Stimulated activated memory B cell treated with anti-CD40 and anti-IgM and Interleukin-4, amounts not matched to agents 10 μg/mL and 1 μg/mL and 100 μg/mL, for 72 hours (primary cell): ENCODE results near the gene SFTPA1.
"Not testable (repeated sequence)": the region's sequence is repeated elsewhere in the genome, so short reads cannot be mapped to it uniquely, and the experiment has no call there.

Source experiments
- ATAC-seq: fragments of 150-1000 bp; cut with Tn5 transposase; 2 replicates; pipeline ENCODE4 v1.10.0; 2021
- H3K27ac Mint-ChIP-seq: one replicate; pipeline ENCODE4 v1.8.0; 2022; ENCODE audit warnings: mild to moderate bottlenecking, mixed read lengths
- H3K27me3 Mint-ChIP-seq: one replicate; pipeline ENCODE4 v1.8.0; 2022; ENCODE audit warnings: mixed read lengths
- H3K36me3 Mint-ChIP-seq: one replicate; pipeline ENCODE4 v1.8.0; 2022; ENCODE audit warnings: mixed read lengths
- H3K4me1 Mint-ChIP-seq: one replicate; pipeline ENCODE4 v1.8.0; 2022; ENCODE audit warnings: mixed read lengths
- H3K4me3 Mint-ChIP-seq: one replicate; pipeline ENCODE4 v1.8.0; 2022; ENCODE audit warnings: mild to moderate bottlenecking, moderate library complexity, mixed read lengths
- H3K9me3 Mint-ChIP-seq: one replicate; pipeline ENCODE4 v1.8.0; 2022; ENCODE audit warnings: mixed read lengths

The SFTPA1 gene

GRCh38 chr10:79610601-79611191, at the start of gene SFTPA1:
SFTPA1 (plus strand) TSS chr10:79610939; CDS start chr10:79611826, 887 bp downstream.
- Mint-ChIP-seq H3K36me3 (no peaks in the 10 kb centered on the region), H3K4me1 (no peaks in the 10 kb centered on the region), H3K27me3 (peaks cover 28% of the 10 kb centered on the region), H3K9me3 (no peaks in the 10 kb centered on the region), H3K27ac (no peak within 1 kb of the TSS), H3K4me3 (no peak within 1 kb of the TSS)
- no peak for ATAC-seq

DNA sequence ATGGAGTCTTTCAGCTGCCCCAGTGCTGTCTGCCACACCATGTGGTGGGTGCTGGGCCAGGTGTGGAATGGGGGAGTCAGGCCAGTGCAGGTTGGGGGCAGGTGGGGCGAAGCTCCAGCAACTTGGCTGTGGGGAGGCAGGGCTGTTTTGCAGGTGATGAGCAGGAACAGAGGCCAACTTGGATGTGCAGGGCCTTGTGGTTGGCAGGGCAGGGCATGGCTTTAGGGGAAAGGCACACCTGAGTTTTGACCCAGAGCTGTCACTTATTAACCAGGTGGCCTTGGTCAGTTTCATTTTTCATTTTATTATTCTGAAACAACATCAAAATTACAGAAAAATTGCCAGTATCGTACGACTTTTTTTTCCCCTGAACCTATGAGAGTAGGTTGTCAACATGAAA, 49.5 kb upstream of the SFTPA1 start:
- Mint-ChIP-seq H3K27me3 (peaks cover 40% of the 10 kb centered on the region), H3K4me1 (peaks cover 10% of the 10 kb centered on the region), H3K36me3 (no peaks in the 10 kb centered on the region), H3K9me3 (no peaks in the 10 kb centered on the region), H3K4me3 (no peak overlapping the region), H3K27ac (no peak overlapping the region)
- ATAC-seq = no peak

DNA sequence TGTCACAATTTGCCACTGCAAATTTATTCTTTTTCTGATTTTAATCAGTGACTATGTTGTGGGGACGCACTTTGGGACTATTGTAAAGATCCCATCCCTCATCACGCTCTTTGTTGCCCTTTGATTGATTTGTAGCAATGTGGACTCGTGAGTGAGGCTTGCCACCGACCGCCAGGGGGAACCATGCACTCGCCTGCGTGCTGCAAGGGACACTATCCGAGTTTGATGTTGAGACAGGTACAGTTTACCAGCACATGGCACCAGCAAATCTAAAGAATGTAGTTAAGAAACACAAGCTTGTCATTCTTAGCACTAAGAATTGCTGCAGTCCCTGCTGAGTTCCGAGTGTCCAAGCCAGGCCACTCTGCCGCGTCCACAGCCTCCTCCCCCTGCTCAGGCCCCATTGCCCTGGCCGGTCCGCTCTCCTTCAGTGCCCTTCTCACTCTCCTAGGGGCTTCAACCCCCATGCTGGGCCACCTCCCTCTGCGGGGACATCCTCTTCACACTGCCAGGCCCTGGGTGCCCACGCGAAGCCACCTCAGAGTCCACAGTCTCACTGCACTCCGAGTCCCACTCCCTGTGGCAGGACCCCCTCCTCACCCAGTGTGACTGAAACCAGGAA, 48.5 kb upstream of the SFTPA1 start:
- peaks cover 40% of the 10 kb centered on the region for H3K27me3 Mint-ChIP-seq
- H3K9me3 Mint-ChIP-seq = no peaks in the 10 kb centered on the region
- H3K4me1 Mint-ChIP-seq = peaks cover 10% of the 10 kb centered on the region
- ATAC-seq = peak; percentile 74
- H3K4me3 Mint-ChIP-seq = peak overlapping the region; percentile 0
- H3K36me3 Mint-ChIP-seq = no peaks in the 10 kb centered on the region
- H3K27ac Mint-ChIP-seq = no peak overlapping the region

DNA sequence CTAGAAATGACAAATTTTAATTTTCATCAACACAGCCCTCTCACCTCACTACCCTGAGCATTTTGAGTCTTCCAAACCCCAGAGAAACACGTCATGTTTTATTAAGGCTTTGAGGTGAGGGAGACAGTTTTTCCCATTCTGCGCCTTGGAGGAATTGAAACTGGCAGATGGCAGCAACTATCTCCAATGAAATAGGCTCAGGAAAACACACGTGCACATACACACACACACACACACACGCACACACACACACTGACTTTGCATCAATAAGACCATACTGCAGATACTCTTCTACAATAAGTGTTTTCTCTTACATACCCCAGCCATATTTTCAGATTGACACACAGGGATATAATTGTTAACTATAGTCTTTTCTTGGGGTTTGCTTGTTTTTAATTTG, 47.3 kb upstream of the SFTPA1 start:
- H3K27ac Mint-ChIP-seq = no peak overlapping the region
- ATAC-seq = no peak
- peaks cover 36% of the 10 kb centered on the region for H3K27me3 Mint-ChIP-seq
- no peak overlapping the region for H3K4me3 Mint-ChIP-seq
- peaks cover 10% of the 10 kb centered on the region for H3K4me1 Mint-ChIP-seq
- no peaks in the 10 kb centered on the region for H3K36me3 Mint-ChIP-seq
- H3K9me3 Mint-ChIP-seq = no peaks in the 10 kb centered on the region

DNA sequence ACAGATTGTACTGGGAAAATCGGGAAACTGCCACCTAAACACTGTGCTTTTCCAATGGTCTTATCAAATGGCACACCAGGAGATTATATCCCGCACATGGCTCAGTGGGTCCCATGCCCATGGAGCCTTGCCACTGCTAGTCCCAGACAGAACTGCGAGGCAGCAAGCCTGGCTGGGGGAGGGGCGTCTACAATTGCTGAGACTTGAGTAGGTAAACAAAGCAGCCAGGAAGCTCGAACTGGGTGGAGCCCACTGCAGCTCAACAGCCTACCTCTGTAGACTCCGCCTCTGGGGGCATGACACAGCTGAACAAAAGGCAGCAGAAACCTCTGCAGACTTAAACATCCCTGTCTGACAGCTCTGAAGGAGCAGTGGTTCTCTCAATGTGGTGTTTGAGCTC, 40.1 kb upstream of the SFTPA1 start:
- H3K4me3 Mint-ChIP-seq, ATAC-seq, H3K36me3 Mint-ChIP-seq, H3K27ac Mint-ChIP-seq, H3K4me1 Mint-ChIP-seq, H3K9me3 Mint-ChIP-seq: not testable (repeated sequence)
- H3K27me3 Mint-ChIP-seq = peaks cover 45% of the 10 kb centered on the region

- peaks cover 25% of the 10 kb centered on the region for H3K27me3 Mint-ChIP-seq
- no peak for ATAC-seq
- H3K4me1 Mint-ChIP-seq = no peaks in the 10 kb centered on the region
- H3K27ac Mint-ChIP-seq = no peak overlapping the region
- peaks cover 7% of the 10 kb centered on the region for H3K9me3 Mint-ChIP-seq
- no peak overlapping the region for H3K4me3 Mint-ChIP-seq
- H3K36me3 Mint-ChIP-seq = no peaks in the 10 kb centered on the region
These were observed 31.4 kb upstream of the SFTPA1 start for GRCh38 chr10:79579361-79579760.

DNA sequence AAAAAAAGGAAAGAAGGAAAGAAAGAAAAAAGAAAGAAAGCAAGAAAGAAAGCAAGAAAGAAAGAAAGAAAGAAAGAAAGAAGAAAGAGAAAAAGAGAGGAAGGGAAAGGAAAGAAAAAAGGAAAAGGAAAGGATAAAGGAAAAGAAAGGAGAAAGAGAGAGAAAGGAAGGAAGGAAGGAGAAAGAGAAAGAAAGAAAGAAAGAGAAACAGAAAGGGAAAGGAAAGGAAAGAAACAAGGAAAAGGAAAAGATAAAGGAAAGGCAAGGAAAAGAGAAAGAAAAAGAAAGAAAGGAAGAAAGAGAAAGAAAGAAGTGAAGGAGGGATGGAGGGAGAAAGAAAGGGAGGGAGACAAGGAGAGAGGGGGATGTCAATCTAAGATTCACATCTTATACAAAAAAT, 29.7 kb upstream of the SFTPA1 start:
- no peaks in the 10 kb centered on the region for H3K36me3 Mint-ChIP-seq
- peaks cover 32% of the 10 kb centered on the region for H3K27me3 Mint-ChIP-seq
- no peak for ATAC-seq
- no peak overlapping the region for H3K27ac Mint-ChIP-seq
- H3K4me3 Mint-ChIP-seq = no peak overlapping the region
- H3K4me1 Mint-ChIP-seq = no peaks in the 10 kb centered on the region
- H3K9me3 Mint-ChIP-seq = peaks cover 7% of the 10 kb centered on the region

GRCh38 chr10:79582096-79582495, 28.6 kb upstream of the SFTPA1 start:
- ATAC-seq = no peak
- Mint-ChIP-seq H3K9me3 (peaks cover 7% of the 10 kb centered on the region), H3K4me3 (no peak overlapping the region), H3K27me3 (peaks cover 32% of the 10 kb centered on the region), H3K36me3 (no peaks in the 10 kb centered on the region), H3K27ac (no peak overlapping the region), H3K4me1 (no peaks in the 10 kb centered on the region)

DNA sequence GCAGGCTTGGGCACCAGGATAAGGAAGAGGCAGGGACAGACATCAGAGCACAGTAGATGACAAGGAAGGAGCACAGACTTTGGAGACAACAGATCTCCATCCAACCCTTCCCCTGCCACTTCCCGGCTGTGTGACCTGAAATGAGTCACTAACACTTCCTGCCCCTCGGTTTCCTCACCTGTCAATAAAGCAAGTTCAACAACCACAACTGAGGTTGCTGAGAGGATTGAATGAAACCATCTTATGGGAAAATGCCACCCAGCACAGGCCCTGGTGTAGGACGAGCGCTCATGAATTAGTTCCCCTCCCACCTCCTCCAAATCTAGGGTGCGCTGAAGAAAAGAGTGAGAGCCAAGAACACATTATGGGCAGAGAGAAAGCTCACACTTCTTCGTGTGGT, 27.8 kb upstream of the SFTPA1 start:
- not testable (repeated sequence) for ATAC-seq, H3K27ac Mint-ChIP-seq

GRCh38 chr10:79583488-79584024, 27.2 kb upstream of the SFTPA1 start:
- no peak overlapping the region for H3K27ac Mint-ChIP-seq
- ATAC-seq = no peak
- no peaks in the 10 kb centered on the region for H3K36me3 Mint-ChIP-seq
- H3K4me1 Mint-ChIP-seq = no peaks in the 10 kb centered on the region
- H3K9me3 Mint-ChIP-seq = peaks cover 7% of the 10 kb centered on the region
- H3K4me3 Mint-ChIP-seq = no peak overlapping the region
- peaks cover 35% of the 10 kb centered on the region for H3K27me3 Mint-ChIP-seq

More for the DNA sequence above, 27.8 kb upstream of the SFTPA1 start:
- not testable (repeated sequence) for H3K9me3 Mint-ChIP-seq, H3K4me3 Mint-ChIP-seq, H3K36me3 Mint-ChIP-seq, H3K4me1 Mint-ChIP-seq
- peaks cover 34% of the 10 kb centered on the region for H3K27me3 Mint-ChIP-seq

GRCh38 chr10:79585870-79586527, 24.7 kb upstream of the SFTPA1 start:
- no peak overlapping the region for H3K27ac Mint-ChIP-seq
- no peaks in the 10 kb centered on the region for H3K36me3 Mint-ChIP-seq
- H3K9me3 Mint-ChIP-seq = peaks cover 3% of the 10 kb centered on the region
- H3K4me3 Mint-ChIP-seq = no peak overlapping the region
- H3K4me1 Mint-ChIP-seq = no peaks in the 10 kb centered on the region
- peaks cover 40% of the 10 kb centered on the region for H3K27me3 Mint-ChIP-seq
- ATAC-seq = no peak

- H3K4me3 Mint-ChIP-seq = no peak overlapping the region
- peaks cover 40% of the 10 kb centered on the region for H3K27me3 Mint-ChIP-seq
- no peak for ATAC-seq
- no peaks in the 10 kb centered on the region for H3K4me1 Mint-ChIP-seq
- no peak overlapping the region for H3K27ac Mint-ChIP-seq
- no peaks in the 10 kb centered on the region for H3K36me3 Mint-ChIP-seq
- H3K9me3 Mint-ChIP-seq = no peaks in the 10 kb centered on the region
These were observed 23.8 kb upstream of the SFTPA1 start for GRCh38 chr10:79586933-79587332.

DNA sequence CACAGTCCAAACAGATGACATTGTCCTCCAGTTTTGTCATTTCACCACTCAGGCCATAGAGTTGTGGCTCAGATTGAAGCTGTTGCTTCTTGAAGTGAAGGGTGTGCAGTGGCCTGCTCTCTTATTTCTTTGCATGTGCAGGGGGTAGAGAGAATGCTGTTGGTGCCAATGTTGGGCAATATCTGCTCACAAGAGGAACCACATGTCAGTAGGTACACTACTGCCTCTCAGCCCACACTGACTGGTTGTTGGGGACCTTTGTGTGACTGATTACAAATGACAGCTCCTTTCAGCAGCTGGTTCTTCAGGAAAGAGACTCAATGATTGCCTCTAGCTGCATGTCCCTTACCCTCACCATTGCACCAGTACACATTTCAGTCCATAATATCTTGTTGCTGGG, 21.9 kb upstream of the SFTPA1 start:
- ATAC-seq = no peak
- no peak overlapping the region for H3K4me3 Mint-ChIP-seq
- H3K4me1 Mint-ChIP-seq = no peaks in the 10 kb centered on the region
- no peak overlapping the region for H3K27ac Mint-ChIP-seq
- no peaks in the 10 kb centered on the region for H3K36me3 Mint-ChIP-seq
- H3K27me3 Mint-ChIP-seq = peaks cover 40% of the 10 kb centered on the region
- H3K9me3 Mint-ChIP-seq = no peaks in the 10 kb centered on the region

- Mint-ChIP-seq H3K4me1 (no peaks in the 10 kb centered on the region), H3K27ac (no peak overlapping the region), H3K36me3 (no peaks in the 10 kb centered on the region), H3K4me3 (no peak overlapping the region), H3K27me3 (peaks cover 43% of the 10 kb centered on the region), H3K9me3 (peaks cover 15% of the 10 kb centered on the region)
- no peak for ATAC-seq
These were observed 17.4 kb upstream of the SFTPA1 start for GRCh38 chr10:79593377-79593776.

DNA sequence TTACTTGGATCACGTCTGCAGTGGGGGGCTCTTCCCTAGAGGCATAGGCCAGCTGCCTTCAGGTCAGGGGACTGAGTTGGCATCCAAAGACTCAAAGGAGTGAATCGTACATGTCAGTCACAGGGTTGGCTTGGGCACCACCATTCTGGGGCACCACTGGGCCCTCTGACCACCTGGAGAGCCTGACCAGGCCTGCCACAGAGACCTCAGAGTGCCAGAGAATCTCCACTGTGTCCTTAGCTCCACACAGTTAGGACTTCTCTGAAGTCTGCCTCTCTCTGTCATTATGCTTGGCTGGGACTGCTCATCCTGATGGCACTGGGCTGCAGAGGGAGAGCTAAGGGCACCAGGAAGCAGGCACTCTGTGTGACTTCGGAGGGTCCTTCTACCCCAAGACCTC, 16.2 kb upstream of the SFTPA1 start:
- H3K4me1 Mint-ChIP-seq, H3K36me3 Mint-ChIP-seq, H3K4me3 Mint-ChIP-seq, H3K27ac Mint-ChIP-seq: not testable (repeated sequence)
- peaks cover 42% of the 10 kb centered on the region for H3K27me3 Mint-ChIP-seq
- ATAC-seq = peak; percentile 16
- peaks cover 19% of the 10 kb centered on the region for H3K9me3 Mint-ChIP-seq

- H3K27me3 Mint-ChIP-seq = peaks cover 36% of the 10 kb centered on the region
- no peaks in the 10 kb centered on the region for H3K4me1 Mint-ChIP-seq
- H3K9me3 Mint-ChIP-seq = peaks cover 19% of the 10 kb centered on the region
- no peak overlapping the region for H3K4me3 Mint-ChIP-seq
- H3K36me3 Mint-ChIP-seq = peaks cover 6% of the 10 kb centered on the region
- no peak overlapping the region for H3K27ac Mint-ChIP-seq
- no peak for ATAC-seq
These were observed 15.2 kb upstream of the SFTPA1 start for GRCh38 chr10:79595510-79595909.
